Smooth muscle cell (in vitro differentiated cells): ENCODE data around the gene NPHS1. TPM values are rescaled to one million over a fixed set of nuclear protein-coding genes. Genes with fewer than 3 reads are reported as not detected.

ENCODE experiments used
- DNase-seq: peaks from one replicate; lab custom pipeline; 2025; ENCODE audit not compliant: unreplicated experiment; lab: John Stamatoyannopoulos, UW
- H2AFZ ChIP-seq: fragments of 200-600 bp; sonication (generic); 2 replicates; pipeline ENCODE4 v1.6.0; 2016; ENCODE audit warnings: antibody characterized with exemption, low read depth, mild to moderate bottlenecking
- H3F3A ChIP-seq: fragments of 200-600 bp; sonication (generic); 2 replicates; pipeline ENCODE4 v1.6.0; 2017; ENCODE audit warnings: antibody characterized with exemption, low read depth
- H3K27ac ChIP-seq: fragments of 200-600 bp; sonication (generic); 2 replicates; pipeline ENCODE4 v1.5.1; 2016; ENCODE audit warnings: low read depth, mild to moderate bottlenecking
- H3K27me3 ChIP-seq: fragments of 200-600 bp; sonication (generic); 2 replicates; pipeline ENCODE4 v1.6.1; 2016; ENCODE audit warnings: low read depth, mild to moderate bottlenecking
- H3K36me3 ChIP-seq: fragments of 200-600 bp; sonication (generic); 2 replicates; pipeline ENCODE4 v1.5.1; 2016; ENCODE audit warnings: low read depth
- H3K4me1 ChIP-seq: fragments of 200-600 bp; sonication (generic); 2 replicates; pipeline ENCODE4 v1.5.1; 2016; ENCODE audit warnings: low read depth
- H3K4me2 ChIP-seq: fragments of 200-600 bp; sonication (generic); 2 replicates; pipeline ENCODE4 v1.6.0; 2016; ENCODE audit warnings: mild to moderate bottlenecking
- H3K4me3 ChIP-seq: fragments of 200-600 bp; sonication (generic); 2 replicates; pipeline ENCODE4 v1.5.1; 2016; ENCODE audit warnings: mild to moderate bottlenecking
- H3K79me2 ChIP-seq: fragments of 200-600 bp; sonication (generic); 2 replicates; pipeline ENCODE4 v1.6.0; 2016; ENCODE audit warnings: low read depth, mild to moderate bottlenecking
- H3K9ac ChIP-seq: fragments of 200-600 bp; sonication (generic); 2 replicates; pipeline ENCODE4 v1.6.0; 2016; ENCODE audit warnings: low read depth
- H3K9me3 ChIP-seq: fragments of 200-600 bp; sonication (generic); replicated peaks from 2 replicates; pipeline ENCODE4 v1.5.1; 2016; ENCODE audit warnings: low read depth
- H4K20me1 ChIP-seq: fragments of 200-600 bp; sonication (generic); 2 replicates; pipeline ENCODE4 v1.6.0; 2016; ENCODE audit warnings: low read depth
- CTCF ChIP-seq: fragments of 200-600 bp; sonication (generic); IDR thresholded peaks from 2 replicates; pipeline ENCODE4 v1.5.1; 2017; ENCODE audit warnings: borderline replicate concordance, mild to moderate bottlenecking, antibody characterized with exemption; ENCODE audit not compliant: insufficient read depth, poor library complexity, severe bottlenecking
- WGBS: methylation state at CpG from one replicate; pipeline ENCODE4 v1.1.7; 2016; ENCODE audit warnings: low lambda C conversion rate; 5-methylcytosine and 5-hydroxymethylcytosine counted together
- polyA plus RNA-seq: library from polyadenylated mRNA; unstranded; fragments of >200 nt; fragmentation: Nextera tagmentation; extraction: Ambion mirVana; gene quantifications from 2 replicates; pipeline ENCODE4 v1.2.1, GENCODE V29; 2016
- total RNA-seq: library from RNA; depleted of rRNA; stranded (reverse); fragments of >200 nt; gene quantifications from 2 replicates; pipeline ENCODE4 v1.2.3, GENCODE V29; 2014

Gene NPHS1
- total and polyA plus RNA-seq, 2 experiments from 2014 or later: not detected

GRCh38 chr19:35851213-35852028 is 883 bp downstream of the NPHS1 start:
- no peak for TF ChIP-seq CTCF
- Histone ChIP-seq H3K79me2 (no peaks in the 10 kb centered on the region), H3K27ac (no peak overlapping the region), H3K36me3 (no peaks in the 10 kb centered on the region), H3F3A (no peaks in the 10 kb centered on the region), H3K9me3 (no peaks in the 10 kb centered on the region), H2AFZ (no peak overlapping the region), H3K9ac (no peak overlapping the region), H3K27me3 (peaks cover 85% of the 10 kb centered on the region), H3K4me3 (no peak overlapping the region), H3K4me1 (no peaks in the 10 kb centered on the region), H4K20me1 (no peaks in the 10 kb centered on the region), H3K4me2 (no peak overlapping the region)
- DNase-seq: no peak
- WGBS: 58% methylated on average over 28 of the region's 32 CpGs

GRCh38 chr19:35848919-35849505 is 3.3 kb downstream of the NPHS1 start:
- no peak for DNase-seq
- Histone ChIP-seq H3K4me3 (no peak overlapping the region), H3K9ac (no peak overlapping the region), H3K4me2 (no peak overlapping the region), H3K36me3 (no peaks in the 10 kb centered on the region), H2AFZ (no peak overlapping the region), H3K9me3 (no peaks in the 10 kb centered on the region), H4K20me1 (no peaks in the 10 kb centered on the region), H3K27me3 (peaks cover 85% of the 10 kb centered on the region), H3F3A (no peaks in the 10 kb centered on the region), H3K79me2 (no peaks in the 10 kb centered on the region), H3K27ac (no peak overlapping the region), H3K4me1 (no peaks in the 10 kb centered on the region)
- WGBS: 93% methylated on average over 16 of the region's 18 CpGs
- TF ChIP-seq CTCF: no peak

- no peaks in the 10 kb centered on the region for H3K4me1 ChIP-seq
- no peaks in the 10 kb centered on the region for H4K20me1 ChIP-seq
- no peak overlapping the region for H3K9ac ChIP-seq
- H3K79me2 ChIP-seq: no peaks in the 10 kb centered on the region
- no peaks in the 10 kb centered on the region for H3F3A ChIP-seq
- no peak overlapping the region for H2AFZ ChIP-seq
- no peak for DNase-seq
- no peak for TF ChIP-seq CTCF
- no peaks in the 10 kb centered on the region for H3K9me3 ChIP-seq
- no peak overlapping the region for H3K4me2 ChIP-seq
- H3K36me3 ChIP-seq: no peaks in the 10 kb centered on the region
- peaks cover 86% of the 10 kb centered on the region for H3K27me3 ChIP-seq
- WGBS: 84% methylated on average over 8 of the region's 8 CpGs
- no peak overlapping the region for H3K27ac ChIP-seq
- H3K4me3 ChIP-seq: no peak overlapping the region
Observed at GRCh38 chr19:35848486-35848885, 3.8 kb downstream of the NPHS1 start.
